HFFc6 (cell line): ENCODE data around the gene FAHD2B. TPM values are rescaled to one million over a fixed set of nuclear protein-coding genes. Genes with fewer than 3 reads are reported as not detected.

Source experiments
- total RNA-seq, 6 experiments: library from RNA; stranded (reverse); fragmentation: NEBNext Ultra II Directional; extraction: Animal tissue kit (Norgen Biotek cat#: 25700); gene quantifications; 2 replicates in 1 of 6; 3 replicates in 5 of 6; pipeline ENCODE4 v1.2.3, GENCODE V29; 2021

FAHD2B gene
- total RNA-seq, 6 experiments from 2014 or later, result 2.7 to 6.6 (median 3.9) TPM

Other genes starting within 250 kb of the FAHD2B start
- gene ANKRD39, start 236.9 kb downstream of the FAHD2B start, total RNA-seq, result 10 to 100 TPM; 14.7 to 16.3 (median 15.3) TPM
- gene SEMA4C, start 224.8 kb downstream of the FAHD2B start, total RNA-seq, result 10 to 100 TPM; 11.6 to 13.7 (median 12.7) TPM
- gene FAM178B, start 108.3 kb downstream of the FAHD2B start, total RNA-seq, result not detected
- gene ANKRD36, start 18.3 kb upstream of the FAHD2B start, total RNA-seq, result 1 to 10 TPM; 4.3 to 6.9 (median 5.7) TPM